Endothelial cell of umbilical vein (primary cell): ENCODE results near the gene USP6NL. TPM values are rescaled to one million over a fixed set of nuclear protein-coding genes. Genes with fewer than 3 reads are reported as not detected.

ENCODE experiments used
- BruUV-seq: library from RNA; stranded (reverse); fragments of 400-500 nt; replicated peaks from 2 replicates; lab custom pipeline; 2021; lab: Mats Ljungman, UMichigan
- CTCF ChIA-PET: fragments of 300-600, 350-600 bp; sonication (Branson Sonifier 250); formaldehyde crosslinking; loops from one replicate; lab custom pipeline; 2021; ENCODE audit warnings: antibody characterized with exemption, inconsistent platforms; lab: Charles Lee
- POLR2A ChIA-PET: fragments of 300-600, 350-600 bp; sonication (Branson Sonifier 250); formaldehyde crosslinking; loops from one replicate; lab custom pipeline; 2021; ENCODE audit warnings: antibody characterized with exemption, inconsistent platforms; lab: Charles Lee
- DNase-seq: peaks from one replicate; pipeline ENCODE4 v3.0.0-alpha.2; 2011; ENCODE audit warnings: low read depth, low spot score
- FAIRE-seq: peaks from 2 replicates; lab custom pipeline; 2011; peaks lifted over from hg19 to GRCh38; lab: Jason Lieb, UNC
- H2AFZ ChIP-seq: 2 replicates; pipeline ENCODE4 v1.6.0; 2012; ENCODE audit warnings: low read depth, low read length, control low read depth, inconsistent platforms
- H3K27ac ChIP-seq: 2 replicates; pipeline ENCODE4 v1.5.1; 2011; ENCODE audit warnings: low read depth, mild to moderate bottlenecking, control low read depth, low read length, moderate library complexity; ENCODE audit not compliant: insufficient read depth
- H3K27me3 ChIP-seq, 2 experiments: 2 replicates each; pipeline versions ENCODE4 v1.6.0 to v1.6.1; 2011; ENCODE audit warnings: low read length in 2 of 2, mixed read lengths in 1 of 2; ENCODE audit not compliant: control insufficient read depth in 2 of 2, insufficient read depth in 2 of 2
- H3K36me3 ChIP-seq, 2 experiments: 2 replicates in 1 of 2; 3 replicates in 1 of 2; pipeline ENCODE4 v1.5.1; 2011; ENCODE audit warnings: low read length in 2 of 2, mild to moderate bottlenecking in 1 of 2, moderate library complexity in 1 of 2; ENCODE audit not compliant: control insufficient read depth in 2 of 2, insufficient read depth in 2 of 2; ENCODE audit errors: extremely low read depth in 1 of 2
- H3K4me1 ChIP-seq: 3 replicates; pipeline ENCODE4 v1.5.1; 2011; ENCODE audit warnings: mild to moderate bottlenecking, low read length; ENCODE audit not compliant: control insufficient read depth, insufficient read depth; ENCODE audit errors: extremely low read depth
- H3K4me2 ChIP-seq: 2 replicates; pipeline ENCODE4 v1.6.1; 2011; ENCODE audit warnings: low read length, control low read depth, mixed read lengths; ENCODE audit not compliant: insufficient read depth
- H3K4me3 ChIP-seq, 3 experiments: fragments of 200-600 bp in 1 of 3; sonication (generic), shearing (Covaris generic) in 1 of 3; replicated peaks in 1 of 3; 2 replicates each; pipeline ENCODE4 v1.5.1; 2011 to 2016; ENCODE audit warnings: control low read depth in 3 of 3, low read length in 3 of 3, mild to moderate bottlenecking in 2 of 3, inconsistent platforms in 1 of 3, low read depth in 1 of 3, moderate library complexity in 1 of 3; ENCODE audit not compliant: insufficient read depth in 1 of 3
- H3K79me2 ChIP-seq: 2 replicates; pipeline ENCODE4 v1.6.0; 2012; ENCODE audit warnings: low read length, inconsistent platforms; ENCODE audit not compliant: control insufficient read depth, insufficient read depth
- H3K9ac ChIP-seq: replicated peaks from 2 replicates; pipeline ENCODE3; 2011; ENCODE audit warnings: low read length, control low read depth; ENCODE audit not compliant: insufficient read depth; ENCODE audit errors: extremely low read depth
- H3K9me1 ChIP-seq: replicated peaks from 3 replicates; pipeline ENCODE4 v1.6.0; 2011; ENCODE audit warnings: mild to moderate bottlenecking, low read length; ENCODE audit not compliant: control insufficient read depth, insufficient read depth; ENCODE audit errors: extremely low read depth
- H3K9me3 ChIP-seq: replicated peaks from 2 replicates; pipeline ENCODE4 v1.5.1; 2012; ENCODE audit warnings: low read length, inconsistent platforms; ENCODE audit not compliant: control insufficient read depth, insufficient read depth
- H4K20me1 ChIP-seq: replicated peaks from 2 replicates; pipeline ENCODE3; 2011; ENCODE audit warnings: mild to moderate bottlenecking, low read length; ENCODE audit not compliant: control insufficient read depth, insufficient read depth; ENCODE audit errors: extremely low read depth
- CTCF ChIP-seq, 2 donors: IDR thresholded peaks; 1 replicate in 1 of 2; 2 replicates in 1 of 2; pipeline ENCODE4 v1.5.1; 2011; ENCODE audit warnings: low read length in 2 of 2, mild to moderate bottlenecking in 2 of 2, moderate library complexity in 2 of 2, control low read depth in 1 of 2, inconsistent platforms in 1 of 2, low read depth in 1 of 2; ENCODE audit not compliant: insufficient read depth in 1 of 2; ENCODE audit errors: extremely low read depth in 1 of 2
- EZH2 ChIP-seq: IDR thresholded peaks from 2 replicates; pipeline ENCODE4 v1.6.1; 2012; ENCODE audit warnings: borderline replicate concordance, low read depth, mild to moderate bottlenecking, moderate library complexity, low read length, inconsistent platforms; ENCODE audit not compliant: severe bottlenecking
- FOS ChIP-seq: IDR thresholded peaks from 2 replicates; pipeline ENCODE4 v1.6.1; 2011; ENCODE audit warnings: mild to moderate bottlenecking, low read length, moderate library complexity, borderline replicate concordance; ENCODE audit not compliant: insufficient read depth
- GATA2 ChIP-seq: IDR thresholded peaks from 2 replicates; pipeline ENCODE4 v1.7.0; 2011; ENCODE audit warnings: low read depth, mild to moderate bottlenecking, moderate library complexity, mixed read lengths, low read length; ENCODE audit not compliant: insufficient read length, insufficient read depth
- JUN ChIP-seq: IDR thresholded peaks from 2 replicates; pipeline ENCODE4 v1.6.1; 2011; ENCODE audit warnings: borderline replicate concordance, low read depth; ENCODE audit not compliant: insufficient read length, insufficient read depth
- MAX ChIP-seq: IDR thresholded peaks from 2 replicates; pipeline ENCODE4 v1.6.1; 2011; ENCODE audit not compliant: insufficient read depth, insufficient read length
- MYC ChIP-seq: IDR thresholded peaks from one replicate; pipeline ENCODE4 v1.6.1; 2011; ENCODE audit warnings: mild to moderate bottlenecking, low read depth, low read length
- POLR2A ChIP-seq: IDR thresholded peaks from 2 replicates; pipeline ENCODE4 v1.6.1; 2012; ENCODE audit warnings: low read depth, mild to moderate bottlenecking, control low read depth, low read length
- POLR2AphosphoS5 ChIP-seq: IDR thresholded peaks from 2 replicates; pipeline ENCODE4 v1.6.1; 2012; ENCODE audit warnings: low read depth, mild to moderate bottlenecking, control low read depth, low read length, moderate library complexity; ENCODE audit not compliant: insufficient read depth
- dilution Hi-C: fragments of 300-500 bp; cut with MboI; formaldehyde crosslinking; loops from one replicate; pipeline ENCODE4 v1.15.0; 2019; ENCODE audit warnings: low sequenced_read_pairs; ENCODE audit not compliant: extremely low pct_ligation_motif_present
- intact Hi-C: fragments of 100-400 bp; cut with micrococcal nuclease; formaldehyde crosslinking; loops from one replicate; pipeline ENCODE4 v1.10.0; 2022
- polyA plus RNA-seq, 4 experiments: library from polyadenylated mRNA; depleted of rRNA in 3 of 4; stranded (reverse) in 3 of 4; unstranded in 1 of 4; fragments of >200 nt; gene quantifications; 2 replicates each; pipeline versions ENCODE4 v1.2.1 to v1.2.3, GENCODE V29; 2011 to 2012; ENCODE audit warnings: missing spikeins in 1 of 4
- total RNA-seq: library from RNA; stranded (reverse); gene quantifications from 2 replicates; pipeline ENCODE4 v1.2.3, GENCODE V29; 2021

USP6NL gene
- total and polyA plus RNA-seq, 2 donors (not counting 3 experiments of a cell fraction or from before 2014, with no cell fraction given), result 13.5 to 29.2 TPM

- Histone ChIP-seq H3K79me2 (no peaks in the 10 kb centered on the region), H3K9ac (no peak overlapping the region), H3K4me3 (no peak overlapping the region), H4K20me1 (no peaks in the 10 kb centered on the region), H3K36me3 (no peaks in the 10 kb centered on the region), H3K4me2 (no peak overlapping the region), H3K9me3 (no peaks in the 10 kb centered on the region), H3K4me1 (no peaks in the 10 kb centered on the region), H3K27ac (no peak overlapping the region), H2AFZ (no peak overlapping the region), H3K9me1 (no peaks in the 10 kb centered on the region), H3K27me3 (peaks cover 0 to 2% of the 10 kb centered on the region in 2 experiments)
- intact Hi-C loops (no loop called here), dilution Hi-C loops (no loop called here)
- DNase-seq (no peak), FAIRE-seq (no peak)
- POLR2A ChIA-PET, result no interaction called here
- CTCF ChIA-PET, result interaction anchor here (0.7 to 1.3 kb wide), 3 partner anchors 17 to 329 kb away, joined by 3 read pairs; no protein-coding TSS in a partner anchor
- TF ChIP-seq POLR2AphosphoS5 (no peak), GATA2 (no peak), MYC (no peak), EZH2 (no peak), POLR2A (no peak), CTCF (IDR thresholded peaks at IDR 0.05; ENCODE audit: extremely low read depth in 1 of 2, insufficient read depth in 1 of 2, low read depth in 1 of 2, low read length in 2 of 2) (no peak), JUN (no peak), MAX (no peak), FOS (no peak)
- BruUV-seq, result no TSS peak
Measured at GRCh38 chr10:11429439-11430052, 181.9 kb downstream of the USP6NL start.
